AG09319 (cell line): ENCODE results near the gene CCBE1.

ENCODE experiments used
- DNase-seq: peaks from one replicate; pipeline ENCODE4 v3.0.0-alpha.2; 2010; ENCODE audit warnings: low read depth; ENCODE audit errors: extremely low read depth
- CTCF ChIP-seq: IDR thresholded peaks from 2 replicates; pipeline ENCODE4 v1.5.1; 2011; ENCODE audit warnings: low read depth, mild to moderate bottlenecking, inconsistent platforms, low read length, moderate library complexity

Gene CCBE1

GRCh38 chr18:59646228-59646962 lies 50.8 kb downstream of the CCBE1 start:
- DNase-seq: no peak
- no peak; the same call in 1 of the 2 replicates for TF ChIP-seq CTCF

GRCh38 chr18:59643740-59644139 lies 53.5 kb downstream of the CCBE1 start:
- no peak for TF ChIP-seq CTCF
- no peak for DNase-seq

- TF ChIP-seq CTCF: no peak
- no peak for DNase-seq
Measured at GRCh38 chr18:59640721-59641120, 56.5 kb downstream of the CCBE1 start.

- TF ChIP-seq CTCF: no peak
- no peak for DNase-seq
Measured at GRCh38 chr18:59639821-59640220, 57.4 kb downstream of the CCBE1 start.

GRCh38 chr18:59639136-59639535 lies 58.1 kb downstream of the CCBE1 start:
- TF ChIP-seq CTCF: no peak
- no peak for DNase-seq

GRCh38 chr18:59633961-59634485 lies 63.2 kb downstream of the CCBE1 start:
- no peak for TF ChIP-seq CTCF
- DNase-seq: no peak

- TF ChIP-seq CTCF: no peak
- DNase-seq: no peak
Measured at GRCh38 chr18:59633317-59633716, 63.9 kb downstream of the CCBE1 start.
